HG03558 (cell line): ENCODE results near the gene PAPPA.

Source experiments
- ATAC-seq: cut with Tn5 transposase; IDR thresholded peaks from one replicate; pipeline ENCODE4 v1.9.1; 2021; ENCODE audit warnings: moderate number of reproducible peaks; ENCODE audit not compliant: unreplicated experiment; ENCODE audit errors: extremely low read depth

The PAPPA gene

DNA sequence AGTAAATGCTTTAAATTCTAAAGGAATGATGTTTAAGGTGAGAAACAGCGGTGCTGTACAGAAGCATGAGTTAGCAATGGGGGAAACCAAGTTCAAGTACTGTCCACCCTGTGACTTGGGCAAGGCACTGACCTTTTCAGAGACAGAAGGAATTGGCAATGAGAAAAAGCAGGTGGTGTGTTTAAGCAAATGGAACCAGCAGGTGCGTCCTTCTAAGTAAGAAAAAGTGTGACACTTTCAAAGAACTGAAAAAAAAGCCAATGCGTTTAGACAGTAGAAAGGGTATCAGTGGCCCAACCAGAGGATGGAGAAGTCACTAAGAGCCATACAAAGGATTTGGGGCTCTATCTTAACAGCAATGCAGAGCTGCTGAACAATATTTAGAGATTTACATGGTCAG, 250.6 kb downstream of the PAPPA start:
- no peak for ATAC-seq

DNA sequence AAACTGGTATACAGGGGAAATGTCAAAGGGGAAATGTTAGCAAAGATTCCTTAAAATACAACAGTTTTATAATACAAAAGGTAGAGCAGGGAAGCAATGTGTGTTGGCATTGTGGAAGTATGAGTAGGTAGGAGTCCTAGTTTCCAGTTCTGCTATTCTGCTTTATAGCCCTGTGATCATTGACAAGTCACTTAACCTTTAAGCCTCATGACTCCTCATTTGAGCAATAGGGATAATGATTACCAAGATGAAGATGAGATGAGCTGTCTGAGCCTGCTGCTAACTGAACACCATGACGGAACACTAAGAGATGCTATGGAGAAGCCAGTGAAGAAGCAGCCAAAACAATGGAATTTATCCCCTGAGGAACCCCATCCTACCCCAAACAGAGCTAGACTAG, 251.7 kb downstream of the PAPPA start:
- ATAC-seq, result no peak

DNA sequence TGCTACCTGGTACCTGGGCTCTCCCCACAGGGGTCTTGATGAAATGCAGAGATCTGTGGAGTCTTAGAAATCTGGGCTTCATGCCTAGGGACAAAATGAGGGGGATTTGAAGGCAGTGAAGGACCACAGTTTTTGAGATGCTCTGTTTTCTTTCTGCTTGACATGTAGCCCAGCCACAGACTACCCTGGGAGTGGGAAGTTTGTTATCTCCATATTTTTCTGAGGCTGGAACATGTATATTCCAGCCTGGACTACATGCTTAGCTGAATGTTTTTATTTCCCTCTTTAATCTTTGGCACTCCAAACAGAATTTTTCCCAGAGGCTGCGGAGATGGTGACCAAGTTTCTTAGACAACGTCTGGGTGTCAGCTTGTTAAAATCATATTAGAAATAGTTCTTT, 252.9 kb downstream of the PAPPA start:
- no peak for ATAC-seq

DNA sequence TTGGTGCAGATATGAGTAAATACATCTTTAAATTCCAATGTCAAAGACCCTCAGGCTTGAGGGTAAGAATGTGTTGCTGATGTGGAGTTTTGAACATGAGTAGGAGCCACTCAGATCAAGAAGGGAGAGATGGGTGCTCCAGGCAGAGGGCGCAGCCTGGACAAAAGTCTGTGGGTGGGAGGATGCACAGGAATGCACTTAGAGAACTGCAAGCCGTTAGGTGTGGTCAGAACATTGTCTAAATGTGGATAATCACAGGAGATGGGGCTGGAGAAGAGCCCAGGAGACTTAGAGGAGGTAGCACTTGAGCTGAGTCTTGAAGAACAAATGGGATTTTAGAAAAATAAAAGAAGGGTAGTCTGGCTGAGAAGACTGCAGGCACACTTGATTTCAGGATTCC, 255.5 kb downstream of the PAPPA start:
- no peak for ATAC-seq

DNA sequence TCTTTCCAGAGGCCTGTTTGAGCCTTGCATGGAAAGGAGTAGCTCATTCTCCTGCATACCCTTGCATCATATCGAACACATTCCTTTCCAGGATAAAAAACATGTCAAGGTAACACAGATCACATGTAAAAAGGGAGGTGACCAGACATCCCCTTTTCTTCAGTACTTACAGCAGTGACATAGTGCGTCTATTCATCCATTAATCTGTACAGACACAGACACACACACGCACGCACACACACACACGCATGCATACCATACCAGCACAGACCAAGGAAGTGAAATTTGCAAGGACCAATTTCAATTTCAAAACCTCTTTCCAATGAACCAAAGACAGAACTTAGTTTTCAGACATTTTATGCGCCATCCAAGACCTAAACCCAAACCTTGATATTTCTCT, 256.0 kb downstream of the PAPPA start:
- ATAC-seq, result no peak

DNA sequence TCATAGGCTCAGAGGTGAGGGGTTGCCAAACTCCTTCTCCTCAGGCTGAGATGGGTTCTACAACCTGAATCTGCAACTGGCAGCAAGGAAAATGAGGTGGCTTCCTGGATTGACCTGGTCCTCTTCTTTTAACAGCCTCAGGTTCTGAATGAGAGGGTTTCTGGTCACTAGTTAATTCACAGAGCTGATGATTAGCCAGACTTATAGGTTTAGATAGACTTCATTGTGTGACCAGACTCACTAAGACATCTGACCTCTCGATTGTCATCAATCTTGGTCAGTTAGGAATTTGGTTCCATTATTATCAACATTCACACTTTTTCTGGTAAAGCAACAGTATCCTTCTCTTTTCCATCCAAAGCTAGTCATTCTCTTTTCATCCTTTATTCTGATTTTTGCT, 257.9 kb downstream of the PAPPA start:
- no peak for ATAC-seq

DNA sequence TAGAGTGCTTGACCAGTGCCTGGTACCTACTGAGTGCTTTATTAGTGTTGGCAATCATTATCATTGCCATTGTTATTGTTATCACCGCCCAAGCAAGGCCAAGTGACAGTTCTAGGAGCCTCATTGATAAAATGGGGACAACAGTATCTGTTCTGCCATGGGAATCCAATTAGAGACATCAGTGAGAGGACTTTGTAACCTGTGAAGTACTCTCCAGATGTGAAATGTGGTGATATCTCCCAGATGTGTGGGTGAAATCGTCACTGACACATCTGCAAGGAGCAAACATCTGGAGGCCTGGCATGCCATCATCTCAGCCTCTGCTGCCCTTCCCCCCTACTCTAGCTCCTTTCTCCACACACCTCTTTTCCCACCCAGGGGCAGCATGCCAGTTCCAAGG, 260.8 kb downstream of the PAPPA start:
- ATAC-seq, result no peak

DNA sequence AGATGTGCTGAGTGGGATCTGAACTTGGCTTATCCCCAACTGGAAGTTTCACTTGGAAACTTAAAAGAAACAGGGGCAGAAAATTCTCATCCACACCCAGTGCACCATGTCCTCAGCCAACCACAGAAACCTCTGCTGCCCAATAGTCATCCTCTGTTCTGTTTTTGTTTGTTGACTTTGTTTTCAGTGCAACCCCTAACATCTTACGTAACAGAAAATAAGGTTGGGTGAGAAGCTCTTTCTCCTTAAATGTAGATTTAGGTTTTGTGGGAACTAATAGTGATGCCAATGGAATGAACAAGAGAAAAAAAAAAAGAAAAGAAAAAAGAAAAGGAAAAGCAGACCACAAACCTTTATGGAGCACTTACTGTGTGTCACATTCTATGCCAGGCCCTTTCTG, 262.8 kb downstream of the PAPPA start:
- no peak for ATAC-seq

DNA sequence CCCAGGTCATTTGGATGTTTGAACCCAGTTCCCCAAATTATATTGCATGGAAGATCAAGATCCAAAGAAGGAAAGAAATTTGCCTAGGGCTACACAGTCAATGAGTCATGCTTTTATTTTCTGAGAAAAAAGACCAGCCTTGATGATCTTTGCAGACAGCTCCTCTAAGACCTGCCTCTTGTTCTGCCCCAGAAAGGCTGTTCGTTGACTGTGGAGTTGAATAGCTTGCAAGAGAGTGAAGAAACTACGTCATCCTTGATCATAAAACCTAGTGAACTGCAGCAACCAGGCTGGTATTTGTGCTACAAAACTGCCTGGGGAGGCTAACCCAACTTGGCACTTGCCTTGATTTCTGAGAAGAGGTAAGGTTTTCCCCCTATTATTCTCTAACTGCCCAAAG, 263.9 kb downstream of the PAPPA start:
- no peak for ATAC-seq

DNA sequence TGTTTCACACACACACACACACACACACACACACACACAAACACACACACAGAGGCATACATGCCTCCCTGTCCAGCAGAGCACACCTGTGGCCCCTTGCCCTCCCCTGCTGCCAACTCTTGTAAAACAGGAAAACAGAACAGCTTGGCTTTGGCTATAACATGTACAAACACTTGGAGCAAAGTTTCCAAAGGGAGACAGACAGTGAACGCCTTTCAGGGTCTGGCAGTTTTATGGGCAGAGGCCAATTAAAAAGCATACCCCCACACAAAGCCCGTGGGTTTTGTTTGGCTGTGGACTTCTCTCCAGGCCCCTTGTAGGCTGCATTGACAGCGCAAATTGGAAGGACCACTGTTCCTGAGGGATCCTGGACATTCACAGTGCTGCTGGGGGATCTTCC, 265.6 kb downstream of the PAPPA start:
- ATAC-seq, result no peak

DNA sequence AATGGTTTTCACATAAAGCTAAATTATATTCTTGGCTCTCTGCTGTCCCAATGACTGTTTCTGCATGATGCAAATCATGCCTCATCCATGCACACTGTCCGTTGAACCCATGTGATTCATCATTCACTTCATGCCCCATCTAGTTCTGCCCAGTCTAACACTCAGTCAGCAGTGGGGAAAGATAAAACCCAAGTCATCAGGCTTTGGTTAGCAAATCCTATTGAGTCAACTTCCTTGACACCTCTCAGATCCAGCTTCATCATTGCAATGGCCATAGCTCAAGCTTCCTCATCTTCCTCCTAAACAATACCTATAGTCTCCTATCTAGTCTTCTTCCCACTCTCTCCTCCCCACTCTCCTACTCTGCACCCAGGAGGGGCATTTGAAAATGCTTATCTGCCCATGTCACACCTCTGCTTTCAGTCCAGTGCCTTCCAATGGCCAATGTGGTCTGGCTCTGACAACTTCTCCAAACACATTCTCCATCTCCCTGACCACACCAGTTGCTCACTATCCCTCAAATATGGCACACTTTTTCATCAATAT, 267.5 kb downstream of the PAPPA start:
- ATAC-seq, result no peak

DNA sequence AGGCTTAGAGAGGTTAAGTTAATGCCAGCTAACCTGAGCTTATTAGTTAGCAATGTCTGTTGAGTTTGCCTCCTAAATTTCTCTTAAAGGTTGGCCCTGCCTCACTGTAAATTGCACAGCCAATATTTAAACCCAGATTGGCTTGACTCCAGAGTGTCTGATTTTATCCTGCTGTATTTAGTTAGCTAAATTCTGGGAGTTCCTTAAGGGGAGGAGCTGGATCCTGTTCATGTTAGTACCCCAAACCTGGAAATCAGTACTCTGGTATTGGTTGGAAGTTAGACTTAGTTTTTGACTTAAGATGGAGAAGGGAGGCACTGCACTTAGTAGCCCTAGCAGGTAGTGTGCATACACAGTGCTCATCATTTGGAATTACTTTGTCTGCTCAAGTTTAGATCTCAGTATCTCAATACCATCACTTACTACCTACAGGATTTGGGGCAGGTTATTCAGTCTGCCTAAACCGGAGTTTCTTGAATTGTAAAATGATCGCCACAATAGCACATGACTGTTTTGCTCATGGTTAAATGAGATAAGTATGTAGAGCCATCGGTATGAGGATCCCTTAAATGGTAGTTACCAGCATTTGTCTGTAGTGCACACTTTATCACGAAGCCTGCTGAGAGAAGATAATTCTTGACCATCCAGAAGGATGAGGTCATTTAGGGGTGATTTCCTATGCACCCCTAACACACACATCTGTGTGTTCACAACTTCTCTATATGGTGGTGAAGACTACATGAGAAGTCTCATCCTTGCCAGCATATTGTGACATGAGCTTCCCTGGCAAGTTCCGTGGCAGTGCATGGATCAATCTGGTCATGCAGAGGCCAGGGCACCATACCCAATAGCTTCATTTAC, 268.8 kb downstream of the PAPPA start:
- no peak for ATAC-seq

DNA sequence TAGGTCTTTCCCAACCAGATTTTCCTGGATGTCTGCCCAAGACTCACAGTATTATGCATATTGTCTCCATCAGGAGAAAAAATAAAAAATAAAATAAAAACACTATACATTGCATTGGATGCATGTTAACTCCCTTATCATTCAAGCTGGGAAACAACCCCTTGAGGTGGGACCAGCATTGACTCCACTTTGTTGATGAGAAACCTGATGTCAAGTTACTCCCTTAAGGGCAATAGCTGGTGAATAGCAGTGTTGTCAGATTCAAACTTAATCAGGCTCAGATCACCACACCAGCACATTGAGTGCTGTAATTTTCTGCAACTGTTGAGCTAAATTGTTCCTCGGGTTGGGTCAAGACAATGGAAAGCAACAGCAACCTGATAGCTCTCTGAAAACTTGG, 269.6 kb downstream of the PAPPA start:
- ATAC-seq, result no peak

DNA sequence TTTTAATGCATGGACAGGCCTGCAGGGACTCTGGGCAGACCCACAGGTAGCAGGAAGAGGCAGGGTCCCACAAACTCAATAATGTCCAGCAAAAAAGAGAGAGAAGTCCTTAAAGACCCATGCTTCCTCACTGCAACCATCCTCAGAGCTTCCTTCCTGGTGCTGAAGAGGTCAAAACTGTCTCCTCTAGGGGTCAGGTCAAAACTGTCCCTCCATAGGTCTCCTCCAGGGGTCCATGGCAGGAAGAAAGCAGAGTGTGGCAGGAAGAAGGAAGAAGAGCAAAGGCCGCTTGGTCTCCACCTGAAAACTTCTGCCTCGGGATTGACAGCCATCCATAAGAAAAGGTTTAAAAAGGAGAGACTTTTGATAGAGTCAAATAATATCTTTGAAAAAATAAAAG, 271.7 kb downstream of the PAPPA start:
- ATAC-seq, result no peak

DNA sequence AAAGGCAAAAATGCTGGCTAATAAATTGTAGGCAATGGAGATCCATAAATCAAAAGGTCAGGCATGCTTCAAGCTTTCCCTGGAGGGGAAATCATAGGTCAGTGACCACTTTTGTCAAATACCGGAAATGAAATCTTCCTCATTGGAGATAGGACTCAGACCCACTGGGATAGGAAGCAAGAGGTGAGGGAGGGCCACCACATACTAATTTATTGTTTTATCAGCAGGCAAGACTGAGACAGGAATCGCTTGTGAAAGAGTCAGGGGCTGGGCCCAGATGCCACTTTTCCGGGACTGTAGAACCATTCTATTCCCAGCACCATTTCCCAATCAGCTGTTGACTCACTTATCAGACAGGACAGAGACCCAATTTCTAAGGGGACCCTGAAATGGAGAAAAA, 277.3 kb downstream of the PAPPA start:
- ATAC-seq, result no peak

DNA sequence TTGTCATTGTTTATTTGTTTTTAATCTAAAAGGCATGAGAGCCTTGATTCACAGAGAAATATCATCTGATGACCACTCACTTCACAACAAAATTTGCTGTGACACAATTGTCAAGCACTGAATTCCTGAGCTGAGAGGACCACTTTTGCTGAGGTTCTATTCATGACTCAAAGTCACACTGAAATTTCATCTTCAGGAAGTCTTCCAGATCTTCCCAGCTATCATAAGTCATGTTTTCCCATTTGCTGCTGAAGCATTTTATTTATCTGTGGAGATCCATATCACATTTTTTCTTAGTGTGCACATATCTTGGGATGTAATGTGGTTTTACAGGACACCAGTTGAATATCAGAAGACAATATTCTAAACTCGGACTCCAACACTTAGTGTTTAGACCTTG, 278.5 kb downstream of the PAPPA start:
- ATAC-seq, result no peak

DNA sequence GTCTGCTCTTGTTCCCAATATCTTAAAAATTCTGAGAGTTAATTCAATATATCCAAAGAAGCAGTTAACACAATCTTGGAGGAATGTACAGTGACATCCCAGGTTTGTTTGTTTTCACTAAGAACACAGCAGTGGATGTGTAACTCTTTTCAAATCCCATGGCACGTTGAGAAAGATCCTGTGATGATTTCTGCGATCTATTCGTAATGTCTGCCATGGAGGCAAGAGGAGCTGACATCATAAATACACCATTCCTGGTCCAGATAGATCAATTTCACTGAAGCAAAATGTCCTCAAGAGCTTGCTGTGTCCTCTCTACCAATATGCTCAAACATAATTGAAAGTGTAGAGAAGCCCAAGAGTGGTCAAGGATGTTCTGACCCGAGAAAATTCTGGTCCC, 280.7 kb downstream of the PAPPA start:
- no peak for ATAC-seq

DNA sequence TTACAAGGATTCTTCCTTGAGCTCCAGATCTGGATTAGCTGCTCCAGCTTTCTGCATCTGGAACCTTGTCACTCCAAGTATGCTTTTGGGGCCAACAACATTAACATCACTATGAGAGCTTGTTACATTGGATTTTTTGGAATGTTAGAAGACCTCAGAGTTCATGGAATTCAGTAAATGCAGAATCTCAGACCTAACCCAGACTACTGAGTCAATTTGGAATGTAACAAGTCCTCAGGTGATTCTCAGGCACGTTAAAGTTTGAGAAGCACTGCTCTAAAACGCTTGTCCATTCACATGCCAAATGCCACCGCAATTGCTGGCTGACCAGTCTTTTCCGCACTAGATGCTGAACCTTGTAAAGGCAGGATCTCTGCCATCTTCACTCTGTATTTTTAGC, 282.1 kb downstream of the PAPPA start:
- ATAC-seq, result no peak

DNA sequence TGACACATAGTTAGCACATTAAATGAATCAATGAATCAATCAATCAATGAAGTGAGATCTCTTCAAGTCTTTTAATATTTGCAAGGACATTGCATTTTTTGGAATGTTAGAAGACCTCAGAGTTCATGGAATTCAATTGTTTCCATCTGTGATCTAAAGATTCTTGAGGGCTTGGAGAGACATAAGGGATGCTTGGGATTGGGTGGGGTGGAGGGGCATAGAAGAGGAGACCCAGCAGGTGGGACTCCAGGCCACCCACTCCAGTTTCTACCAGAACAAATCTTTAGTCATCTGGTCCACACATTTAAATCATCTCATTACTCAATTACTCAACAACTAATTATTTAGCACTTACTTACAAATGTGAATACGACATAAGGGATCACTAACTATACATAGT, 282.5 kb downstream of the PAPPA start:
- ATAC-seq, result no peak

DNA sequence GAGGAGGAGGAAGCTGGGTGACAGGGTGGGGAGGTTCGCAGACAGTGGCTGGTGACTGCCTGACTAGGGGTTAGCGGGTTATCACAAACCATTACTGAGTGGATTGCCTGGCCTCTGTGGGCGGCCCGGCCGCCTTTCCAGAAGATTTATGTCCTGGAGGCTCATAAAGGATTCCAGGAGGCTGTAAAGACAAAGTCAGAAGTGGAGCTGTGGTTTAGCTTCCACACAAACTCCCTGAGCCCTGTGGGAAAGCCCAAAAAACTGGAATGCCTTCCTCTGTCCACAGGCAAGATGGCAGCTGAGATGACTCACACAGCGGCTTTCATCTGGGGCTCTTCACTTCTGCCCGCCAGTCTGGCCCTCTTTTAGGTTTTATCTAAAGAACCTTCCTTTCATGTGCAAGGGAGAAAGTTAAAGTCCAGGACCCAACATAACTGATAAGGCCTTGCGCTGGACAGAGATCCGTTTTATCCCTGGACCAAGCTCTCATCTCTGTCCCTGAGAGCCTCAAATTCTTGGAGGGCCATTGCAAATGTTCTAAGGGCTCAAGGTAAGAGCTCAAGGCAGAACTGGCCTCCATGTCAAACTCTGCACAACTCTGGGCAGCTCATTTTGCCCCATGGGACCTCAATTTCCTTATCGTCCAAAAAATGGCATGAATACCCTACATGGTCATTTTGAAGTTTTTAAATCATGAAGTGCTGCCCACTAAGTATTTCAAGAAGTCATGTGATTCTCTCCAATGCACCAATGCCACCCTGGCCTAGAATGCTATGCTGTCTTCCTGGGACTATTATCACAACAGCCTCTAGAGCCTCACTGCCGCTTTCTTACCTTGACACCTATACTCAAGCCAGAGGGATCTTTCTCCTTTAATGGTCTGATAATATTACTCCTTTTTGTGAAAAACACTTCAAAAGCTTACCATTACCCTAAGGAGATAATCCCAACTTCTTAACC, 284.1 kb downstream of the PAPPA start:
- ATAC-seq, result no peak

DNA sequence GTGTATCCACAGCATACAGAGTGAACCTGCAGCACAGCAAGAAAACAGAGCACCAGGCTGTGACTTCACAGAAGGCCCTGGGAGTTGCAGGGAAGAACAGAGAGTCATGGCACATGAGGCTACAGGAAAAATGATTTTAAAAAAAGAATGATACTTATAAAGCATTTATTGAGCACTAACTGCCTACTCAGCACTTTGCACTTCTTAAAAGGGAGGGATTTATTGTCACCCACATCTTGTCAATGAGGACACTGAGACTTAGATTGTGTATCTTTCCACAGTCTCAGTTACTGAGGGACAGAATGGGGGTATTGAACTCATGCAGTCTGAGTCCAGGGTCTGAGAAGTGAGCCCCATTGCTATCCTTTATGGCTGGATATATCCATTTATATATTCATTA, 288.9 kb downstream of the PAPPA start:
- ATAC-seq, result no peak
